Prostate gland (tissue), 2 donors: Measurements from ENCODE around the gene SIRT1.

ENCODE experiments used
- CTCF ChIP-seq, 4 experiments: fragments of 200-600 bp in 2 of 4; fragments of 450-650 bp in 2 of 4; sonication (generic) in 2 of 4; IDR thresholded peaks; 1 replicate in 3 of 4; 2 replicates in 1 of 4; pipeline ENCODE4 v1.5.1; 2016 to 2019; ENCODE audit warnings: antibody characterized with exemption in 4 of 4, mild to moderate bottlenecking in 2 of 4, moderate library complexity in 2 of 4
- POLR2AphosphoS5 ChIP-seq: sonication (generic); formaldehyde crosslinking; IDR thresholded peaks from one replicate; pipeline ENCODE4 v1.6.1; 2017; ENCODE audit warnings: antibody characterized with exemption

- TF ChIP-seq CTCF (IDR thresholded peaks at IDR 0.05) (no peak), POLR2AphosphoS5 (no peak)
Measured at GRCh38 chr10:67869996-67870395, 14.5 kb upstream of the SIRT1 start.
